Hematopoietic multipotent progenitor cell treated with erythropoietin and hydrocortisone succinate and interleukin-3 and kit ligand, for 15 days (in vitro differentiated cells): ENCODE data around the gene MYPOP.
A peak's percentile ranks its signal among the peaks of the same experiment; 100 is the strongest.
"Not testable (repeated sequence)": the region's sequence is repeated elsewhere in the genome, so short reads cannot be mapped to it uniquely, and the experiment has no call there.

ENCODE experiments used
- DNase-seq: peaks from one replicate; pipeline ENCODE4 v3.0.0-alpha.2; 2015; ENCODE audit warnings: low spot score

Gene MYPOP

GRCh38 chr19:45883881-45884681 lies 18.3 kb downstream of the MYPOP start:
- DNase-seq: no peak

- DNase-seq: no peak
These were observed 18.9 kb downstream of the MYPOP start for GRCh38 chr19:45883586-45883880.

- peak; percentile 87 for DNase-seq
These were observed 19.5 kb downstream of the MYPOP start for GRCh38 chr19:45882652-45883585.

- no peak for DNase-seq
These were observed 20.4 kb downstream of the MYPOP start for GRCh38 chr19:45881909-45882528.

- DNase-seq: no peak
These were observed 21.1 kb downstream of the MYPOP start for GRCh38 chr19:45881082-45881908.

GRCh38 chr19:45879971-45880370 lies 22.4 kb downstream of the MYPOP start:
- DNase-seq: no peak

- no peak for DNase-seq
These were observed 23.4 kb downstream of the MYPOP start for GRCh38 chr19:45879055-45879454.

GRCh38 chr19:45878043-45878794 lies 24.2 kb downstream of the MYPOP start:
- DNase-seq: no peak

- no peak for DNase-seq
These were observed 25.8 kb downstream of the MYPOP start for GRCh38 chr19:45876411-45877197.

- no peak for DNase-seq
These were observed 26.3 kb downstream of the MYPOP start for GRCh38 chr19:45876161-45876410.

- no peak for DNase-seq
These were observed 27.8 kb downstream of the MYPOP start for GRCh38 chr19:45874620-45874966.

- DNase-seq: no peak
These were observed 29.1 kb downstream of the MYPOP start for GRCh38 chr19:45873219-45873772.

- no peak for DNase-seq
These were observed 30.1 kb downstream of the MYPOP start for GRCh38 chr19:45872095-45872919.

GRCh38 chr19:45870798-45871197 lies 31.6 kb downstream of the MYPOP start:
- no peak for DNase-seq

GRCh38 chr19:45867241-45867640 lies 35.2 kb downstream of the MYPOP start:
- not testable (repeated sequence) for DNase-seq

GRCh38 chr19:45866400-45867176 lies 35.8 kb downstream of the MYPOP start:
- DNase-seq: no peak

- no peak for DNase-seq
These were observed 37.0 kb downstream of the MYPOP start for GRCh38 chr19:45865269-45865948.

GRCh38 chr19:45864629-45865082 lies 37.8 kb downstream of the MYPOP start:
- DNase-seq: no peak
